GM19395 (cell line): ENCODE measurements around the gene RLN2.
A peak's percentile ranks its signal among the peaks of the same experiment; 100 is the strongest.

Experiments used
- ATAC-seq: cut with Tn5 transposase; IDR thresholded peaks from one replicate; pipeline ENCODE4 v1.9.1; 2021; ENCODE audit warnings: mild to moderate bottlenecking, moderate library complexity; ENCODE audit not compliant: unreplicated experiment

RLN2 gene

GRCh38 chr9:5274770-5275169 lies 29.7 kb downstream of the RLN2 start:
- ATAC-seq, result peak; percentile 62

DNA sequence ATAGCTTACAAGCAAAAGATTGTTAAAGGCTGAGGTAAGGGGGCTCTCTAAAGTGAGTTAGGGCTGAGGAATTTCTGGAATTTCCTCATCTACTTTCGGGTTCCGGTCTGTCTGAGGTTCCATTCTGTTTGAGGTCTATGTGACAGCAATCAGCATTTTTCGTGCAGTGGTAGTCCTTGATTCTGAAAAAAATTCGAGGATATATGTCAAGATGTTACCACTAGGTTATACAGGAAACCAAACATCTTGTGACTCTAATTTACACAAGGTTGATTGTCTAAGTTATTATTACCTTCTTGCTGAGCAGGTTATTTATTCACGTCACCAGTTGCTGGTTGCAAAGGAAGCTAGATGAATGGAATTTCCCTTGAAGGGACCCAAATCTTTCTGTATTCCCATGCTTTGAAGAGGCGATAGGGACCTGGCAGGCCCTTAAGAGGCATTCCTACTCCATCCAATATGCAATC lies 35.2 kb downstream of the RLN2 start:
- ATAC-seq, result no peak

DNA sequence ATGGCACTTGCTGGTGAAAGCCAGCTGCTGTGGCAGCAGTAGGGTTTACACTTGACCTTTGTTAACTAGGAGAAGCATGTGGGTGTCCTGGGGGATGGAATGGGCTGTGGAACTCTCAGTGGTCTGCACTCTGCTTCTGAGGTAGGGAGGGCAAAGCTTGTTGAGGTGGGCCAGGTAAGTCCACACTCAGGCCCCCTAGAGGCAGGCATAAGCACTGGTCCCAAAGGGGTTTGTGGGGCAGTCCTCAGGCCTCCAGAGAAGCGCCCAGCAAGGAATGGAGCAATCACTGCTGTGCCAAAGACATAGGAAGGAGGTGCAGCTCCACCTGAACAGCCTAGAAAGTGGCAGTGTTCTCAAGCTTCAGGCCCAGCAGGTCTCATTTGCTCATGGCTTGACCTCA lies 38.6 kb downstream of the RLN2 start:
- ATAC-seq, result no peak

DNA sequence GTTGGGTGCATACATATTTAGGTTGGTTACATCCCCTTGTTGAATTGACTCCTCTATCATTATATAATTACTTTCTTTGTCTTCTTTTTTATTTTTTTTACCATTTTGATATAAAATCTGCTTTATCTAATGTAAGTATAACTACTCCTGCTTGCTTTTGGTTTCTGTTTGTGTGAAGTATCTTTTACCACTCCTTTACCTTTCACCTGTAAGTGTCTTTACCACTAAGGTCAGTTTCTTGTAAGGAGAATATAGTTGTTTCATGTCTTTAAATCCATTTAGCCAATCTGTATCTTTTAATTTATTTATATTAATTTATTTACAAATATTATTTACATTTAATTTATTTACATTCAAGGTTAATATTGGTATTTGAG lies 40.3 kb downstream of the RLN2 start:
- ATAC-seq, result no peak

DNA sequence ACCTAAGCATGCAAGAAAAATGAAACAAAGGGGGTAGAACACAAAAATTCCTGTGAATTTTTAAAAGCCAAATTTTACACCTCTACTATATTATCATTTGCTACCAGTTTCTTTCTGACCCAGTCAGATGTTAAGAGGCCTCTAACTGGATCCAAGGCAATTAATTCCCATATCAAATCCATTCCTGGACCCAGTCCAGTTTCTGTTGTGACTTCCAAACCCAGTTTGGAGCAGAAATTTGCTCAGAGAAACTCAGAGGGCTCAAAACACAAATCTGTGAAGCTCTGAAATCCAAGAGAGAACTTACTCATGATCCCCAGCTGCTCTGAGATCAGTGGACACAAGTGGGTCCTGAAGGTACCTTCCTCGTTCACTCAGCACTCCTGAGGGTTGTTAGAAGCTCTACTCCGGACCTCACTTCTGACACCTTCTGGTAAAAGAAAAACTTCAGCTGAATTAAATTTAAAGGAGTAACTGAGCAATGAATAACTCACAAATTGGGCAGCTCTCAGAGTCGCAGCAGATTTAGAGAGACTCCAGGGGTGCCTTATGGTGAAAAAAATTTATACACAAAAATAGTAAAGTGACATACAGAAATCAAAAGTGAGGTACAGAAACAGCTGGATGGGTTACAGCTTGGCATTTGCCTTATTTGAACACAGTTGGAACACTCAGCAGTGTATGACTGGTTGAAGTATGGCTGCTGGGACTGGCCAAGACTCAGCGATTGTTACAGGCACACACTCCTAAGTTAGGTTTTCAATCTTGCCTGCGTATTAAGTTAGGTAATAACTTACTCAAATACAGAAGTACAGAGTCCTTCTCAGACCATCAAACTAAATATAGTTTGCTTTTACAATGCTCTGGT lies 40.9 kb downstream of the RLN2 start:
- peak; percentile 66 for ATAC-seq
